GM23338 (cell line): Measurements from ENCODE around the gene ZDHHC11B. TPM values are rescaled to one million over a fixed set of nuclear protein-coding genes. Genes with fewer than 3 reads are reported as not detected.
"Not testable (repeated sequence)": the region's sequence is repeated elsewhere in the genome, so short reads cannot be mapped to it uniquely, and the experiment has no call there.

Source experiments
- ATAC-seq: fragments of 200-7000 bp; cut with Tn5 transposase; 3 replicates; pipeline ENCODE4 v1.9.1; 2020
- DNase-seq: peaks from one replicate; pipeline ENCODE4 v3.0.0-alpha.2; 2015; ENCODE audit warnings: low spot score
- H2AFZ ChIP-seq: fragments of 200-600 bp; sonication (generic); 2 replicates; pipeline ENCODE4 v1.8.0; 2016; ENCODE audit warnings: antibody characterized with exemption, mild to moderate bottlenecking, moderate library complexity
- H3F3A ChIP-seq: fragments of 200-600 bp; sonication (generic); replicated peaks from 2 replicates; pipeline ENCODE4 v1.8.0; 2017; ENCODE audit warnings: antibody characterized with exemption, mixed run types, low read depth
- H3K27ac ChIP-seq: fragments of 200-600 bp; sonication (generic); 2 replicates; pipeline ENCODE4 v1.6.1; 2016; ENCODE audit warnings: low read depth
- H3K27me3 ChIP-seq: fragments of 200-600 bp; sonication (generic); 2 replicates; pipeline ENCODE4 v1.8.0; 2016; ENCODE audit warnings: mild to moderate bottlenecking, mixed run types, moderate library complexity; ENCODE audit not compliant: insufficient read depth
- H3K36me3 ChIP-seq: fragments of 200-600 bp; sonication (generic); 2 replicates; pipeline ENCODE4 v1.8.0; 2016; ENCODE audit warnings: mild to moderate bottlenecking; ENCODE audit not compliant: insufficient read depth
- H3K4me1 ChIP-seq: fragments of 200-600 bp; sonication (generic); 2 replicates; pipeline ENCODE4 v1.8.0; 2016; ENCODE audit warnings: mild to moderate bottlenecking, moderate library complexity; ENCODE audit not compliant: insufficient read depth
- H3K4me2 ChIP-seq: fragments of 200-600 bp; sonication (generic); 2 replicates; pipeline ENCODE4 v1.7.1; 2017; ENCODE audit warnings: mixed run types
- H3K4me3 ChIP-seq: fragments of 200-600 bp; sonication (generic); 2 replicates; pipeline ENCODE4 v1.6.1; 2016; ENCODE audit warnings: mixed run types
- H3K79me2 ChIP-seq: fragments of 200-600 bp; sonication (generic); replicated peaks from 2 replicates; pipeline ENCODE4 v1.8.0; 2017; ENCODE audit warnings: mild to moderate bottlenecking; ENCODE audit not compliant: insufficient read depth
- H3K9me2 ChIP-seq: fragments of 200-600 bp; sonication (generic); 2 replicates; pipeline ENCODE4 v1.8.0; 2017; ENCODE audit not compliant: insufficient read depth
- H4K20me1 ChIP-seq: fragments of 200-600 bp; sonication (generic); replicated peaks from 2 replicates; pipeline ENCODE4 v1.8.0; 2017; ENCODE audit warnings: mild to moderate bottlenecking; ENCODE audit not compliant: insufficient read depth
- H3K27ac Mint-ChIP-seq: 2 replicates; pipeline ENCODE4 v1.8.0; 2020; ENCODE audit warnings: inconsistent platforms, mild to moderate bottlenecking, moderate library complexity, mixed read lengths
- H3K27me3 Mint-ChIP-seq: 3 replicates; pipeline ENCODE4 v1.8.0; 2022; ENCODE audit warnings: low read depth, mild to moderate bottlenecking, moderate library complexity, mixed read lengths, inconsistent platforms; ENCODE audit not compliant: insufficient read depth, poor library complexity
- H3K36me3 Mint-ChIP-seq: 3 replicates; pipeline ENCODE4 v1.8.0; 2021; ENCODE audit warnings: low read depth, mild to moderate bottlenecking, inconsistent platforms, moderate library complexity, mixed read lengths
- H3K4me1 Mint-ChIP-seq: 3 replicates; pipeline ENCODE4 v1.8.0; 2020; ENCODE audit warnings: mild to moderate bottlenecking, inconsistent platforms, mixed read lengths
- H3K4me3 Mint-ChIP-seq: 3 replicates; pipeline ENCODE4 v1.8.0; 2021; ENCODE audit warnings: moderate library complexity, mild to moderate bottlenecking, inconsistent platforms, mixed read lengths
- H3K9me3 Mint-ChIP-seq: 3 replicates; pipeline ENCODE4 v1.8.0; 2020; ENCODE audit warnings: moderate library complexity, mild to moderate bottlenecking, inconsistent platforms, mixed read lengths
- polyA plus RNA-seq: library from polyadenylated mRNA; unstranded; fragments of >200 nt; fragmentation: Nextera tagmentation; extraction: Ambion mirVana; gene quantifications from 2 replicates; pipeline ENCODE4 v1.2.1, GENCODE V29; 2016
- total RNA-seq: library from RNA; depleted of rRNA; stranded (reverse); fragments of >200 nt; shearing (Covaris generic); gene quantifications from 2 replicates; pipeline ENCODE4 v1.2.3, GENCODE V29; 2014
- TF ChIP-seq, protein P1 (sequence below), 2 experiments: fragments of 200-600 bp in 1 of 2; sonication (generic) in 1 of 2; conservative IDR thresholded peaks; 2 replicates each; pipeline versions ENCODE4 v1.5.1 to v1.6.1; 2016 to 2017; ENCODE audit warnings: antibody characterized with exemption in 2 of 2, low read depth in 2 of 2, mild to moderate bottlenecking in 2 of 2, moderate library complexity in 1 of 2

ZDHHC11B gene
- total and polyA plus RNA-seq, 2 experiments from 2014 or later = 0.89 to 1.2 TPM

DNA sequence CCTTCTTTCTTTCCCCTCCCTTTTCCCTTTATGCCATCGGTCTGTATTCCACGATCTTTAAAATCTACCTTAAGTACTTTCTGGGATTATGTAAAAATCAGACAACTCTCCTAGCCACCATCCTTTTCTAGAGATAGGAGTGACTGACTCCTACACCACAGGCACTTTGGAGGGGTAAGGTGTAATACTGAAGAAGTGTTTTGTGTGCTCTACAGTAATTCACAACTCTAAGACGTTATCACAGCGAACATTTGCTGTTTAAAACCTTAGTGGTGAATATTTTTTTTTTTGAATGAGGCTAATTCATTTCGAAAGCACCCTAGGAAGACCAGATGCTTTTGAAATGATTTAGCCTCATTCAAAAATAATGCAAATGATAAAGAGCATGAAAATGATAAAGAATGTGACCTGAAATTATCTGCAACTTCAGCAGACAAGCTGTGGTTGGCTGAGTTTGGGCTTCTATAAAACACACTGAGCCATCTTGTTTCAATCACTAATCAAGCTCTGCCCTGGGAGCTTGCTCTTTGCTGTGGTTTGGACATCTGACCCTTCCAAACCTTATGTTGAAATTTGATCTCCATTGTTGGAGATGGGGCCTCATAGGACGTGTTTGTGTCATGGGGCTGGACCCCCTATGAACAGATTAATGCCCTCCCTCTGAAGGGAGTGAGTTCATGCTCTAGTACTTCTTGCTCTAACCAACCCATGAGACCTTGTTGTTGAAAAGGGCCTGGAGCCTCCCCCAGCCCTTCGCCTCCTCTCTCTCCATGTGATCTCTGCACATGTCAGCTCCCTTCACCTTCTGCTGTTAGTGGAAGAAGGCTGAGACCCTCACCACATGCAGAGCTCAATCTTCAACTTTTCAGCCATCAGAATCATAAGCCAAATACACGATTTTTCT, 70.1 kb downstream of the ZDHHC11B start:
- H3K4me3 ChIP-seq, H2AFZ ChIP-seq, H3K27ac ChIP-seq, H3K9me2 ChIP-seq, H3K36me3 Mint-ChIP-seq, H3K4me1 Mint-ChIP-seq, H3K4me2 ChIP-seq, H3K27ac Mint-ChIP-seq, H3F3A ChIP-seq, H3K79me2 ChIP-seq, H3K36me3 ChIP-seq, H4K20me1 ChIP-seq, H3K4me1 ChIP-seq, DNase-seq, H3K4me3 Mint-ChIP-seq, H3K27me3 ChIP-seq: not testable (repeated sequence)
- H3K9me3 Mint-ChIP-seq = peaks cover 22% of the 10 kb centered on the region
- peak; percentile 63; the same call in 2 of the 3 replicates for ATAC-seq
- H3K27me3 Mint-ChIP-seq = peaks cover 11% of the 10 kb centered on the region

DNA sequence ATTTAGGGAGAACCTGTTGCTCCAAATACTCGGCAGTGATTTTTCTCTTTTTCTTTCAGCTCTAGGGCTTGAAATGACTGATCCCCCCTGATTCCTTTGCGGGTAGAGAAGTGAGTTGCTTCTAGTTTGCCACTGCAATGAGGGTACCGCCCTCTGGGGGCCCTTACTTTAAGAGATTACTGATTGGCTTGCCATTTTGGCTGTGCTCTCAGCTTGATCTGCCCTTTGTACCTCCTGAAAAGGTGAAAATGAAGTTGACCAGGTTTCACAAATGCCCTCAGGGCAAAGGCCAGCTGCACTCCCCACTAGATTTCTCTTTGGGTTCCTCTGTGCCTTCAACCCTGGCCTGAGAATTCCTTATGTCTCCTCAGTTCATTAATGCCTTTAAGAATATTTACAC, 70.8 kb downstream of the ZDHHC11B start:
- H3K79me2 ChIP-seq, H3K27me3 ChIP-seq: not testable (repeated sequence)
- peaks cover 29% of the 10 kb centered on the region for H3K9me3 Mint-ChIP-seq

DNA sequence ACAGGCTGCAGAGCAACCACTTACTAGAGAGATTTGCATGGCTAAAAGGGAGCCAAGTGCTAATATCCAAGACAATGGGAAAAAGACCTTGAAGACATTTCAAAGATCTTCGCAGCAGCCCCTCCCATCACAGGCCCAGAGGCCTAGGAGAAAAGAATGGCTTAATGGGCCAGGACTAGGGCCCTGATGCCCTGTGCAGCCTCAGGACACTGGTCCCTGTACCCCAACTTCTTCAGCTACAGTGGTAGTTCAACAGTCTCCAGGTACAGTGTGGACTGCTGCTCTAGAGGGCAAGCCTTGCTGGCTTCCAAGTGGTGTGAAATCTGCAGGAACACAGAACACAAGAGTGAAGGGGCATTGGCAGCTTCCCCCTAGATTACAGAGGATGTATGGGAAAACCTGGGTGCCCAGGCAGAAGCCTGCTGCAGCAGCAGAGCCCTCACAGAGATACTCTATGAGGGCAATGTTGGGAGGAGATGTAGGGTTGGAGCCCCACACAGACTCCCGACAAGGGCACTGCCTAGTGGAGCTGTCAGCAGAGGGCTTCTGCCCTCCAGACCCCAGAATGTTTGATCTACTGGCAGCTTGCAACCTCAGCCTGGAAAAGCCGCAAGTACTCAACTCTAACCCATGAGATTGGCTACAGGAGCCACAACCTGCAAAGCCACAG, 75.5 kb downstream of the ZDHHC11B start:
- H3K9me2 ChIP-seq, H3K36me3 ChIP-seq, H3K4me1 Mint-ChIP-seq, H3K36me3 Mint-ChIP-seq, DNase-seq, H3K27ac ChIP-seq, H2AFZ ChIP-seq, H3K27me3 Mint-ChIP-seq, H3K4me3 Mint-ChIP-seq, H3K4me1 ChIP-seq, H3K4me2 ChIP-seq, H3K79me2 ChIP-seq, H3F3A ChIP-seq, H3K27me3 ChIP-seq, H3K27ac Mint-ChIP-seq, H4K20me1 ChIP-seq, H3K4me3 ChIP-seq: not testable (repeated sequence)
- peaks cover 29% of the 10 kb centered on the region for H3K9me3 Mint-ChIP-seq
- peak; percentile 46; the same call in 2 of the 3 replicates for ATAC-seq

More for the DNA sequence above, 70.8 kb downstream of the ZDHHC11B start:
- ATAC-seq = peak; percentile 95
- TF ChIP-seq, protein P1, sequence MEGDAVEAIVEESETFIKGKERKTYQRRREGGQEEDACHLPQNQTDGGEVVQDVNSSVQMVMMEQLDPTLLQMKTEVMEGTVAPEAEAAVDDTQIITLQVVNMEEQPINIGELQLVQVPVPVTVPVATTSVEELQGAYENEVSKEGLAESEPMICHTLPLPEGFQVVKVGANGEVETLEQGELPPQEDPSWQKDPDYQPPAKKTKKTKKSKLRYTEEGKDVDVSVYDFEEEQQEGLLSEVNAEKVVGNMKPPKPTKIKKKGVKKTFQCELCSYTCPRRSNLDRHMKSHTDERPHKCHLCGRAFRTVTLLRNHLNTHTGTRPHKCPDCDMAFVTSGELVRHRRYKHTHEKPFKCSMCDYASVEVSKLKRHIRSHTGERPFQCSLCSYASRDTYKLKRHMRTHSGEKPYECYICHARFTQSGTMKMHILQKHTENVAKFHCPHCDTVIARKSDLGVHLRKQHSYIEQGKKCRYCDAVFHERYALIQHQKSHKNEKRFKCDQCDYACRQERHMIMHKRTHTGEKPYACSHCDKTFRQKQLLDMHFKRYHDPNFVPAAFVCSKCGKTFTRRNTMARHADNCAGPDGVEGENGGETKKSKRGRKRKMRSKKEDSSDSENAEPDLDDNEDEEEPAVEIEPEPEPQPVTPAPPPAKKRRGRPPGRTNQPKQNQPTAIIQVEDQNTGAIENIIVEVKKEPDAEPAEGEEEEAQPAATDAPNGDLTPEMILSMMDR (conservative IDR thresholded peaks at IDR 0.05; ENCODE audit: low read depth in 2 of 2) = peak in 1 of 2 experiments; percentile 31; a peak in 2 of 4 replicates
- peak; percentile 13 for DNase-seq
- H3K4me3 Mint-ChIP-seq, H3K27ac Mint-ChIP-seq, H3K36me3 Mint-ChIP-seq, H3K36me3 ChIP-seq, H3K27ac ChIP-seq, H3K4me1 ChIP-seq, H3K4me2 ChIP-seq, H3K4me3 ChIP-seq, H3K9me2 ChIP-seq, H3F3A ChIP-seq, H2AFZ ChIP-seq, H3K4me1 Mint-ChIP-seq, H4K20me1 ChIP-seq: not testable (repeated sequence)
- H3K27me3 Mint-ChIP-seq = peaks cover 11% of the 10 kb centered on the region

DNA sequence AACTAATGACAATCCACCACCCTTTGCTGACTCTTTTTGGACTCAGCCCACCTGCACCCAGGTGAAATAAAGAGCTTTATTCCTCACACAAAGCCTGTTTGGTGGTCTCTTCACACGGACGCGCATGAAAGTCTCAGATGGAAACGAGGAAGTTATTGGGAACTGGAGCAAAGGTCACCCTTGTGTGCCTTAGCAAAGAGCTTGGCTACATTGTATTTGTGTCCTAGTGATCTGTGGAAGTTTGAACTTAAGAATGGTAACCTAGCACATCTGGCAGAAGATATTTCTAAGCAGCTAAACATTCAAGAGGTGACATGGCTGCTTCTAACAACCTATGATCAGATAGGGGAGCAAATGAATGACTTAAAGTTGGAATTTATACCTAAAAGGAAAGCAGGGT, 76.2 kb downstream of the ZDHHC11B start:
- H3K36me3 ChIP-seq, H2AFZ ChIP-seq, H3K27me3 Mint-ChIP-seq, H3K36me3 Mint-ChIP-seq, H3F3A ChIP-seq, H3K9me2 ChIP-seq, H3K4me1 ChIP-seq, H3K4me1 Mint-ChIP-seq, H4K20me1 ChIP-seq, H3K27ac Mint-ChIP-seq, H3K4me3 ChIP-seq, H3K27me3 ChIP-seq, H3K27ac ChIP-seq, H3K4me3 Mint-ChIP-seq, H3K79me2 ChIP-seq, DNase-seq, H3K4me2 ChIP-seq, ATAC-seq: not testable (repeated sequence)
- peaks cover 29% of the 10 kb centered on the region for H3K9me3 Mint-ChIP-seq

DNA sequence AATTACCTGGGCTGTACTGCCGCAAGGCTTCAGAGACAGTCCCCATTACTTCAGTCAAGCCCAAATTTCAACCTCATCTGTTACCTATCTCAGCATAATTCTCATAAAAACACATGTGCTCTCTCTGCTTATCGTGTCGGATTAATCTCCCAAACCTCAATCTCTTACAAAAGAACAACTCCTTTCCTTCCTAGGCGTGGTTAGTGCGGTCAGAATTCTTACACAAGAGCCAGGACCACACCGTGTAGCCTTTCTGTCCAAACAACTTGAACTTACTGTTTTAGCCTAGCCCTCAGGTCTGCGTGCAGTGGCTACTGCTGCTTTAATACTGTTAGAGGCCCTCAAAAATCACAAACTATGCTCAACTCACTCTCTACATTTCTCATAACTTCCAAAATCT, 78.4 kb downstream of the ZDHHC11B start:
- ATAC-seq, H3K79me2 ChIP-seq, H3K27ac ChIP-seq, H4K20me1 ChIP-seq, H3K9me2 ChIP-seq, H3K27ac Mint-ChIP-seq, H3K4me2 ChIP-seq, H3F3A ChIP-seq, H3K4me3 Mint-ChIP-seq, H3K36me3 ChIP-seq, H3K27me3 ChIP-seq, H3K4me1 Mint-ChIP-seq, H3K36me3 Mint-ChIP-seq, H3K4me1 ChIP-seq, DNase-seq, H3K4me3 ChIP-seq, H2AFZ ChIP-seq: not testable (repeated sequence)
- Mint-ChIP-seq H3K27me3 (peaks cover 12% of the 10 kb centered on the region), H3K9me3 (peaks cover 28% of the 10 kb centered on the region)
